DND-41 (cell line): ENCODE results near the gene CARD16.

Experiments used
- CTCF ChIP-seq: IDR thresholded peaks from 2 replicates; pipeline ENCODE4 v1.5.1; 2012; ENCODE audit warnings: borderline replicate concordance, low read length, moderate library complexity, mild to moderate bottlenecking; ENCODE audit not compliant: poor library complexity, severe bottlenecking; ENCODE audit errors: extremely low read depth
- EZH2 ChIP-seq: IDR thresholded peaks from 3 replicates; pipeline ENCODE4 v1.6.1; 2012; ENCODE audit warnings: borderline replicate concordance, low read depth, mild to moderate bottlenecking, moderate library complexity, low read length, inconsistent platforms; ENCODE audit not compliant: severe bottlenecking

- TF ChIP-seq CTCF (no peak), EZH2 (no peak)
These were observed 26.1 kb upstream of the CARD16 start for GRCh38 chr11:105071089-105071732.
